IPS-18a (cell line): ENCODE data around the gene TTC28.

Experiments used
- H3K27ac ChIP-seq: one replicate; pipeline ENCODE4 v1.5.1; 2013; ENCODE audit warnings: low read length
- H3K27me3 ChIP-seq: one replicate; pipeline ENCODE4 v1.6.1; 2013; ENCODE audit warnings: mild to moderate bottlenecking, low read length; ENCODE audit not compliant: control insufficient read depth, insufficient read depth
- H3K36me3 ChIP-seq: one replicate; pipeline ENCODE4 v1.6.1; 2013; ENCODE audit warnings: low read depth, low read length; ENCODE audit not compliant: control insufficient read depth
- H3K4me1 ChIP-seq: one replicate; pipeline ENCODE4 v1.6.1; 2013; ENCODE audit warnings: low read depth, low read length; ENCODE audit not compliant: control insufficient read depth
- H3K4me3 ChIP-seq: one replicate; pipeline ENCODE4 v1.5.1; 2013; ENCODE audit warnings: low read length
- H3K9ac ChIP-seq: one replicate; pipeline ENCODE4 v1.6.1; 2013; ENCODE audit warnings: mild to moderate bottlenecking, low read length, moderate library complexity
- H3K9me3 ChIP-seq: one replicate; pipeline ENCODE4 v1.6.1; 2013; ENCODE audit warnings: low read depth, low read length; ENCODE audit not compliant: control insufficient read depth

Gene TTC28

GRCh38 chr22:27986937-27987336 is 692.7 kb downstream of the TTC28 start:
- H3K4me3 ChIP-seq: no peak overlapping the region
- H3K4me1 ChIP-seq: no peaks in the 10 kb centered on the region
- no peak overlapping the region for H3K27ac ChIP-seq
- H3K27me3 ChIP-seq: no peaks in the 10 kb centered on the region
- no peaks in the 10 kb centered on the region for H3K36me3 ChIP-seq
- H3K9me3 ChIP-seq: no peaks in the 10 kb centered on the region
- no peak overlapping the region for H3K9ac ChIP-seq

- H3K4me3 ChIP-seq: no peak overlapping the region
Measured at GRCh38 chr22:27986459-27986858, 693.2 kb downstream of the TTC28 start.

GRCh38 chr22:27985323-27986275 is 694.0 kb downstream of the TTC28 start:
- Histone ChIP-seq H3K36me3 (no peaks in the 10 kb centered on the region), H3K9me3 (no peaks in the 10 kb centered on the region), H3K27me3 (no peaks in the 10 kb centered on the region), H3K27ac (no peak overlapping the region), H3K9ac (no peak overlapping the region), H3K4me3 (no peak overlapping the region), H3K4me1 (peaks cover 4% of the 10 kb centered on the region)

More at GRCh38 chr22:27986459-27986858, 693.2 kb downstream of the TTC28 start:
- no peaks in the 10 kb centered on the region for H3K4me1 ChIP-seq
- H3K27me3 ChIP-seq: no peaks in the 10 kb centered on the region
- H3K9me3 ChIP-seq: no peaks in the 10 kb centered on the region
- H3K9ac ChIP-seq: no peak overlapping the region
- no peaks in the 10 kb centered on the region for H3K36me3 ChIP-seq
- no peak overlapping the region for H3K27ac ChIP-seq

- Histone ChIP-seq H3K9ac (no peak overlapping the region), H3K36me3 (no peaks in the 10 kb centered on the region), H3K27me3 (no peaks in the 10 kb centered on the region), H3K4me3 (no peak overlapping the region), H3K27ac (no peak overlapping the region), H3K9me3 (no peaks in the 10 kb centered on the region), H3K4me1 (peaks cover 13% of the 10 kb centered on the region)
Measured at GRCh38 chr22:27984723-27985122, 694.9 kb downstream of the TTC28 start.

GRCh38 chr22:27984001-27984695 is 695.5 kb downstream of the TTC28 start:
- H3K36me3 ChIP-seq: no peaks in the 10 kb centered on the region
- no peak overlapping the region for H3K9ac ChIP-seq
- peaks cover 13% of the 10 kb centered on the region for H3K4me1 ChIP-seq
- no peaks in the 10 kb centered on the region for H3K9me3 ChIP-seq
- no peak overlapping the region for H3K4me3 ChIP-seq
- H3K27ac ChIP-seq: no peak overlapping the region
- H3K27me3 ChIP-seq: no peaks in the 10 kb centered on the region

GRCh38 chr22:27983361-27983791 is 696.3 kb downstream of the TTC28 start:
- Histone ChIP-seq H3K9ac (no peak overlapping the region), H3K27me3 (no peaks in the 10 kb centered on the region), H3K9me3 (no peaks in the 10 kb centered on the region), H3K27ac (no peak overlapping the region), H3K4me1 (peaks cover 13% of the 10 kb centered on the region), H3K36me3 (no peaks in the 10 kb centered on the region), H3K4me3 (no peak overlapping the region)

GRCh38 chr22:27982630-27983180 is 696.9 kb downstream of the TTC28 start:
- H3K9me3 ChIP-seq: no peaks in the 10 kb centered on the region
- H3K4me3 ChIP-seq: no peak overlapping the region
- peaks cover 13% of the 10 kb centered on the region for H3K4me1 ChIP-seq

GRCh38 chr22:27982106-27982505 is 697.5 kb downstream of the TTC28 start:
- Histone ChIP-seq H3K9me3 (no peaks in the 10 kb centered on the region), H3K27me3 (no peaks in the 10 kb centered on the region), H3K36me3 (no peaks in the 10 kb centered on the region), H3K4me3 (no peak overlapping the region), H3K9ac (no peak overlapping the region), H3K27ac (no peak overlapping the region), H3K4me1 (peaks cover 13% of the 10 kb centered on the region)

More at GRCh38 chr22:27982630-27983180, 696.9 kb downstream of the TTC28 start:
- Histone ChIP-seq H3K9ac (no peak overlapping the region), H3K36me3 (no peaks in the 10 kb centered on the region), H3K27ac (no peak overlapping the region), H3K27me3 (no peaks in the 10 kb centered on the region)

GRCh38 chr22:27980424-27981148 is 699.1 kb downstream of the TTC28 start:
- H3K9me3 ChIP-seq: no peaks in the 10 kb centered on the region
- no peaks in the 10 kb centered on the region for H3K36me3 ChIP-seq
- no peaks in the 10 kb centered on the region for H3K27me3 ChIP-seq
- no peak overlapping the region for H3K4me3 ChIP-seq
- H3K27ac ChIP-seq: no peak overlapping the region
- peaks cover 13% of the 10 kb centered on the region for H3K4me1 ChIP-seq
- no peak overlapping the region for H3K9ac ChIP-seq

GRCh38 chr22:27978802-27979201 is 700.8 kb downstream of the TTC28 start:
- Histone ChIP-seq H3K4me1 (peaks cover 19% of the 10 kb centered on the region), H3K9me3 (no peaks in the 10 kb centered on the region), H3K4me3 (no peak overlapping the region), H3K27ac (no peak overlapping the region), H3K27me3 (no peaks in the 10 kb centered on the region), H3K9ac (no peak overlapping the region), H3K36me3 (no peaks in the 10 kb centered on the region)

GRCh38 chr22:27978317-27978716 is 701.3 kb downstream of the TTC28 start:
- no peaks in the 10 kb centered on the region for H3K36me3 ChIP-seq
- H3K4me3 ChIP-seq: no peak overlapping the region
- no peak overlapping the region for H3K27ac ChIP-seq
- H3K4me1 ChIP-seq: peaks cover 19% of the 10 kb centered on the region
- H3K9me3 ChIP-seq: no peaks in the 10 kb centered on the region
- no peaks in the 10 kb centered on the region for H3K27me3 ChIP-seq
- H3K9ac ChIP-seq: no peak overlapping the region
